ENCODE measurements around the gene IRAG1.

DNA sequence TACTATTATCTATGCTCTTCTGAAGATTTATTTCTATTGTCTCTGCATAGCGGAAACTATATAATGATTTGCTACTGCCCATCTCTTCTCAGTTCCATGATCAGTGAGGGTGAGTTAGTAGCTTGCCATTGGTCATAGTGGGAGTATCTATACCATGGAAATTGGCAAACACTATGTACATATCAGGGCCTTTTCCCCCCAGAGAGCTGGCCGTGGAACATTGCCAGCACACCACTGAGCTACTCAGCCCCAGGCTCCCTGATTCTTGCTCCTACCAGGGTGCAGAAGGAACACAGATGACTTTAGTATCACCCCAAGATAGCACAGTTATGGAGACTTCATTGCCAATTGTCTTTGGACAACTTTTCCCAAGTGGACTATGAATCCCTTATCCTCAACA lies 33.2 kb downstream of the IRAG1 start:
- TF ChIP-seq ZNF672 (CRISPR knock-in tag; IDR thresholded peaks at IDR 0.05) (no peak), SMC3 (IDR thresholded peaks at IDR 0.05; ENCODE audit: low read length) (no peak), FOXK2 (IDR thresholded peaks at IDR 0.05) (no peak), RORA (CRISPR knock-in tag; IDR thresholded peaks at IDR 0.05) (no peak), EP300 (IDR thresholded peaks at IDR 0.05; ENCODE audit: low read depth in 2 of 2, low read length in 2 of 2) (no peak), EP300 (CRISPR knock-in tag; IDR thresholded peaks at IDR 0.05; ENCODE audit: borderline replicate concordance) (no peak), ZNF543 (CRISPR knock-in tag; IDR thresholded peaks at IDR 0.05) (no peak), POLR2AphosphoS5 (IDR thresholded peaks at IDR 0.05; ENCODE audit: low read depth, low read length) (no peak), ZNF333 (CRISPR knock-in tag; IDR thresholded peaks at IDR 0.05; ENCODE audit: borderline replicate concordance) (no peak), EZH2 (conservative IDR thresholded peaks at IDR 0.05; ENCODE audit: low read depth, low read length) (no peak)
- TF ChIP-seq, protein P1, sequence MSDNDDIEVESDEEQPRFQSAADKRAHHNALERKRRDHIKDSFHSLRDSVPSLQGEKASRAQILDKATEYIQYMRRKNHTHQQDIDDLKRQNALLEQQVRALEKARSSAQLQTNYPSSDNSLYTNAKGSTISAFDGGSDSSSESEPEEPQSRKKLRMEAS (IDR thresholded peaks at IDR 0.05), result no peak
- TF ChIP-seq, protein P2, sequence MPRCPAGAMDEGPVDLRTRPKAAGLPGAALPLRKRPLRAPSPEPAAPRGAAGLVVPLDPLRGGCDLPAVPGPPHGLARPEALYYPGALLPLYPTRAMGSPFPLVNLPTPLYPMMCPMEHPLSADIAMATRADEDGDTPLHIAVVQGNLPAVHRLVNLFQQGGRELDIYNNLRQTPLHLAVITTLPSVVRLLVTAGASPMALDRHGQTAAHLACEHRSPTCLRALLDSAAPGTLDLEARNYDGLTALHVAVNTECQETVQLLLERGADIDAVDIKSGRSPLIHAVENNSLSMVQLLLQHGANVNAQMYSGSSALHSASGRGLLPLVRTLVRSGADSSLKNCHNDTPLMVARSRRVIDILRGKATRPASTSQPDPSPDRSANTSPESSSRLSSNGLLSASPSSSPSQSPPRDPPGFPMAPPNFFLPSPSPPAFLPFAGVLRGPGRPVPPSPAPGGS (CRISPR knock-in tag; IDR thresholded peaks at IDR 0.05), result no peak
- TF ChIP-seq, protein P3, sequence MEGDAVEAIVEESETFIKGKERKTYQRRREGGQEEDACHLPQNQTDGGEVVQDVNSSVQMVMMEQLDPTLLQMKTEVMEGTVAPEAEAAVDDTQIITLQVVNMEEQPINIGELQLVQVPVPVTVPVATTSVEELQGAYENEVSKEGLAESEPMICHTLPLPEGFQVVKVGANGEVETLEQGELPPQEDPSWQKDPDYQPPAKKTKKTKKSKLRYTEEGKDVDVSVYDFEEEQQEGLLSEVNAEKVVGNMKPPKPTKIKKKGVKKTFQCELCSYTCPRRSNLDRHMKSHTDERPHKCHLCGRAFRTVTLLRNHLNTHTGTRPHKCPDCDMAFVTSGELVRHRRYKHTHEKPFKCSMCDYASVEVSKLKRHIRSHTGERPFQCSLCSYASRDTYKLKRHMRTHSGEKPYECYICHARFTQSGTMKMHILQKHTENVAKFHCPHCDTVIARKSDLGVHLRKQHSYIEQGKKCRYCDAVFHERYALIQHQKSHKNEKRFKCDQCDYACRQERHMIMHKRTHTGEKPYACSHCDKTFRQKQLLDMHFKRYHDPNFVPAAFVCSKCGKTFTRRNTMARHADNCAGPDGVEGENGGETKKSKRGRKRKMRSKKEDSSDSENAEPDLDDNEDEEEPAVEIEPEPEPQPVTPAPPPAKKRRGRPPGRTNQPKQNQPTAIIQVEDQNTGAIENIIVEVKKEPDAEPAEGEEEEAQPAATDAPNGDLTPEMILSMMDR (CRISPR knock-in tag; IDR thresholded peaks at IDR 0.05), result no peak
- TF ChIP-seq, protein P4, sequence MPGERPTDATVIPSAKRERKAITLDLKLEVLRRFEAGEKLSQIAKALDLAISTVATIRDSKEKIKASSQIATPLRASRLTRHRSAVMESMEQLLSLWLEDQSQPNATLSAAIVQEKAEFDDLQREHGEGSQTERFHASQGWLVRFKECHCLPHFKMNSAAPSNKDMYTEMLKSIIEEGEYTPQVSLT (CRISPR knock-in tag; IDR thresholded peaks at IDR 0.05; ENCODE audit: borderline replicate concordance, low read depth), result no peak
